ENCODE data around the gene UROS.

- TF ChIP-seq POLR2A (IDR thresholded peaks at IDR 0.05), result no peak
- TF ChIP-seq, protein P1, sequence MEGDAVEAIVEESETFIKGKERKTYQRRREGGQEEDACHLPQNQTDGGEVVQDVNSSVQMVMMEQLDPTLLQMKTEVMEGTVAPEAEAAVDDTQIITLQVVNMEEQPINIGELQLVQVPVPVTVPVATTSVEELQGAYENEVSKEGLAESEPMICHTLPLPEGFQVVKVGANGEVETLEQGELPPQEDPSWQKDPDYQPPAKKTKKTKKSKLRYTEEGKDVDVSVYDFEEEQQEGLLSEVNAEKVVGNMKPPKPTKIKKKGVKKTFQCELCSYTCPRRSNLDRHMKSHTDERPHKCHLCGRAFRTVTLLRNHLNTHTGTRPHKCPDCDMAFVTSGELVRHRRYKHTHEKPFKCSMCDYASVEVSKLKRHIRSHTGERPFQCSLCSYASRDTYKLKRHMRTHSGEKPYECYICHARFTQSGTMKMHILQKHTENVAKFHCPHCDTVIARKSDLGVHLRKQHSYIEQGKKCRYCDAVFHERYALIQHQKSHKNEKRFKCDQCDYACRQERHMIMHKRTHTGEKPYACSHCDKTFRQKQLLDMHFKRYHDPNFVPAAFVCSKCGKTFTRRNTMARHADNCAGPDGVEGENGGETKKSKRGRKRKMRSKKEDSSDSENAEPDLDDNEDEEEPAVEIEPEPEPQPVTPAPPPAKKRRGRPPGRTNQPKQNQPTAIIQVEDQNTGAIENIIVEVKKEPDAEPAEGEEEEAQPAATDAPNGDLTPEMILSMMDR (IDR thresholded peaks at IDR 0.05), result no peak
- TF ChIP-seq POLR2AphosphoS5 (IDR thresholded peaks at IDR 0.05), result no peak
- TF ChIP-seq EP300 (IDR thresholded peaks at IDR 0.05), result no peak
These were observed 66.1 kb downstream of the UROS start for GRCh38 chr10:125756853-125757487.

All from suprapubic skin (tissue), 4 donors.